CD4-positive, CD25-positive, alpha-beta regulatory T cell (primary cell): ENCODE results near the gene MYO18A. TPM values are rescaled to one million over a fixed set of nuclear protein-coding genes. Genes with fewer than 3 reads are reported as not detected.
"Not testable (repeated sequence)": the region's sequence is repeated elsewhere in the genome, so short reads cannot be mapped to it uniquely, and the experiment has no call there.

Source experiments
- ATAC-seq, 2 donors: fragments of 150-1000 bp; cut with Tn5 transposase; one replicate each; pipeline ENCODE4 v1.10.0; 2021; ENCODE audit warnings: low read depth in 2 of 2, moderate number of reproducible peaks in 2 of 2, moderate library complexity in 1 of 2
- DNase-seq, 3 donors: peaks; one replicate each; pipeline versions ENCODE4 v3.0.0 to v3.0.0-alpha.2; 2012 to 2022; ENCODE audit warnings: mixed read lengths in 1 of 3
- H3K27ac ChIP-seq: one replicate; pipeline ENCODE4 v1.7.0; 2013; ENCODE audit warnings: mild to moderate bottlenecking, low read length; ENCODE audit not compliant: insufficient read depth, poor library complexity, severe bottlenecking
- H3K27me3 ChIP-seq: one replicate; pipeline ENCODE4 v1.7.0; 2013; ENCODE audit warnings: low read length; ENCODE audit not compliant: control insufficient read depth, insufficient read depth
- H3K36me3 ChIP-seq: one replicate; pipeline ENCODE4 v1.7.0; 2013; ENCODE audit warnings: mild to moderate bottlenecking, low read length, moderate library complexity; ENCODE audit not compliant: control insufficient read depth, insufficient read depth
- H3K4me1 ChIP-seq: 2 replicates; pipeline ENCODE4 v1.7.0; 2013; ENCODE audit warnings: mild to moderate bottlenecking, low read length; ENCODE audit not compliant: insufficient read depth, control insufficient read depth, poor library complexity, severe bottlenecking
- H3K4me3 ChIP-seq: one replicate; pipeline ENCODE4 v1.7.0; 2013; ENCODE audit warnings: low read depth, mild to moderate bottlenecking, low read length, moderate library complexity
- H3K9me3 ChIP-seq, 2 experiments: 1 replicate in 1 of 2; 2 replicates in 1 of 2; pipeline ENCODE4 v1.7.0; 2013; ENCODE audit warnings: low read length in 2 of 2, mild to moderate bottlenecking in 1 of 2, moderate library complexity in 1 of 2; ENCODE audit not compliant: control insufficient read depth in 2 of 2
- H3K27ac Mint-ChIP-seq, 3 donors: one replicate each; pipeline ENCODE4 v1.8.0; 2020 to 2022; ENCODE audit warnings: mild to moderate bottlenecking in 3 of 3, mixed read lengths in 3 of 3, moderate library complexity in 2 of 3
- H3K27me3 Mint-ChIP-seq: one replicate; pipeline ENCODE4 v1.8.0; 2022; ENCODE audit warnings: mild to moderate bottlenecking, mixed read lengths
- H3K36me3 Mint-ChIP-seq: one replicate; pipeline ENCODE4 v1.8.0; 2020; ENCODE audit warnings: mixed read lengths
- H3K4me1 Mint-ChIP-seq, 4 donors: one replicate each; pipeline ENCODE4 v1.8.0; 2020 to 2022; ENCODE audit warnings: mixed read lengths in 4 of 4, mild to moderate bottlenecking in 1 of 4
- H3K4me3 Mint-ChIP-seq, 4 donors: one replicate each; pipeline ENCODE4 v1.8.0; 2020 to 2022; ENCODE audit warnings: mild to moderate bottlenecking in 4 of 4, mixed read lengths in 4 of 4, moderate library complexity in 3 of 4
- H3K9me3 Mint-ChIP-seq, 7 donors: one replicate each; pipeline ENCODE4 v1.8.0; 2020 to 2022; ENCODE audit warnings: mixed read lengths in 7 of 7, mild to moderate bottlenecking in 3 of 7, moderate library complexity in 2 of 7
- polyA plus RNA-seq, 4 donors: library from polyadenylated mRNA; unstranded; fragments of 300-500 nt; fragmentation: Illumina TruSeq; gene quantifications; one replicate each; pipeline ENCODE4 v1.2.3, GENCODE V29; 2021
- total RNA-seq: library from RNA; stranded (reverse); gene quantifications from one replicate; pipeline ENCODE4 v1.2.3, GENCODE V29; 2022

The MYO18A gene
- total and polyA plus RNA-seq, 5 donors from 2014 or later = 16.8 to 193 (median 21.0) TPM

DNA sequence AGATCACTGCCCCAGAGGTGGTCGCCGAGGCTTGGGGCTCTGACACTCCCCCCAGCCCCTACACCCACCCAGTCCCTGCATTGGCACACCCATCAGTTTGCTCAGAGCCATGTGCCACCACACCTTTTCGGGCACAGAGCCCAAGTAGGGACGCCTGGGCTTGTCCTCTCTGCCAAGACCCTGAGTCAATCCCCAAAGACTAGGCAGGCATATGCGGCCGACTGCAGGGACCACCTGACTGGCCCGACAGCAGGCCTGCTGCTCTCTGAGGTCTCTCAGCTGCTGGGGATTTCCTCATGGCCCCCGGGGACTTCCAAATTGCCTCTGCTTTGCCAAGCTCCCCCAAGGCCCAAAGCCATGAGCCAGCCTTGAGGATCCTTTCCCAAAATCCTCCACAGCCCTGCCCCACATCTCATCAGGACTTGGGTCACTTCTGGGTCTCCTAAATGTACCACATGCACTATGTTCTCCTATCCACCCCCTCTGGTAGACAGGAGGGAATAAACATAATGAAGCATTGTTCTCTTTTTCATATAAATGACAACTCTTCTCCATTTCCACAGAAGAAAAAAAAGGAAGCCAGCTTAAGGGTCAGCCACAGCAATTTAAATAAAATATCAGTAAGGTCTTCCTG is 30.6 kb downstream of the MYO18A start:
- H3K4me3 ChIP-seq = peak overlapping the region; percentile 59
- no peaks in the 10 kb centered on the region for H3K27me3 Mint-ChIP-seq
- peak overlapping the region in 3 of 4 donors; percentile 71 for H3K4me3 Mint-ChIP-seq
- no peaks in the 10 kb centered on the region for H3K36me3 Mint-ChIP-seq
- H3K36me3 ChIP-seq = no peaks in the 10 kb centered on the region
- peaks cover 13 to 45% (median 18%) of the 10 kb centered on the region in 4 donors for H3K4me1 Mint-ChIP-seq
- ATAC-seq (no peak), DNase-seq (no peak)
- H3K9me3 Mint-ChIP-seq = no peaks in the 10 kb centered on the region
- peaks cover 32% of the 10 kb centered on the region for H3K4me1 ChIP-seq
- no peaks in the 10 kb centered on the region for H3K9me3 ChIP-seq
- H3K27me3 ChIP-seq = no peaks in the 10 kb centered on the region
- peak overlapping the region; percentile 38 to 89 (median 60) for H3K27ac Mint-ChIP-seq
- peak overlapping the region; percentile 79 for H3K27ac ChIP-seq

DNA sequence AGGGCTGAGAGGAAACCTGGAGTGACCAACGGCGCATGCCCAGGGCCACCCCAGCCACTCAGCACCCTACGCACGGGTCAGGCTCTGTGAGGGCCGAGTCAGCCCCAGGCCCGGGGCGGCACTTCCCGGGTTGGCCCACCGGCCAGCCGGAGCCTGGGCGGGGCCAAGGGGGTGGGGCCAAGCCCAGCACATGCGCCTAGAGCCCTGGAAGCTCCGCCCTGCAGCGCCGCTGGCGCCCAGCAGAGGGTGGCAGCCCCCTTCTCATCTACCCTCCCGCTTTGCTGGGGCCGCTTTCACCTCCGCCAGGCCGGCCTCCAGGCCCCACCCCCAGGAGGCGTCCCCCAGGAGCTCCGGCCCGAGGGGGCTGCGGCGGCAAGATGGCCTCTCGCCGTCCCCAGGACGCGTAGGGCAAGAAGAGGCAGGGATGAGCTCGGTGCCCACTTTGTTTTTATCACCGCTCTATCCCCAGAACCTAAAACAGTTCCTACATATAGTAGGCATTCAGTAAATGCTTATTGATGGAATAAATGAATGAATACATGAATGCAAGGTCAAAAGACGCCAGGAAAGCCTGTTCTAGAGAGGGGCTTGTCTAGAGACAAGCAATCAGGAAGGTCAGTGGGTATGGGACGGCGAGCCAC is 31.3 kb downstream of the MYO18A start:
- peak overlapping the region in 2 of 3 donors; percentile 60 to 76 for H3K27ac Mint-ChIP-seq
- Histone ChIP-seq H3K27me3 (no peaks in the 10 kb centered on the region), H3K4me3 (peak overlapping the region; percentile 62), H3K27ac (peak overlapping the region; percentile 79), H3K36me3 (no peaks in the 10 kb centered on the region), H3K9me3 (no peaks in the 10 kb centered on the region), H3K4me1 (peaks cover 27% of the 10 kb centered on the region)
- ATAC-seq (peak; percentile 91 to 95), DNase-seq (peak; percentile 87 to 91 (median 90))
- no peaks in the 10 kb centered on the region for H3K27me3 Mint-ChIP-seq
- H3K9me3 Mint-ChIP-seq = no peaks in the 10 kb centered on the region
- H3K4me1 Mint-ChIP-seq = peaks cover 13 to 39% (median 19%) of the 10 kb centered on the region in 4 donors
- H3K36me3 Mint-ChIP-seq = no peaks in the 10 kb centered on the region
- H3K4me3 Mint-ChIP-seq = peak overlapping the region in 3 of 4 donors; percentile 71 to 78 (median 71)

DNA sequence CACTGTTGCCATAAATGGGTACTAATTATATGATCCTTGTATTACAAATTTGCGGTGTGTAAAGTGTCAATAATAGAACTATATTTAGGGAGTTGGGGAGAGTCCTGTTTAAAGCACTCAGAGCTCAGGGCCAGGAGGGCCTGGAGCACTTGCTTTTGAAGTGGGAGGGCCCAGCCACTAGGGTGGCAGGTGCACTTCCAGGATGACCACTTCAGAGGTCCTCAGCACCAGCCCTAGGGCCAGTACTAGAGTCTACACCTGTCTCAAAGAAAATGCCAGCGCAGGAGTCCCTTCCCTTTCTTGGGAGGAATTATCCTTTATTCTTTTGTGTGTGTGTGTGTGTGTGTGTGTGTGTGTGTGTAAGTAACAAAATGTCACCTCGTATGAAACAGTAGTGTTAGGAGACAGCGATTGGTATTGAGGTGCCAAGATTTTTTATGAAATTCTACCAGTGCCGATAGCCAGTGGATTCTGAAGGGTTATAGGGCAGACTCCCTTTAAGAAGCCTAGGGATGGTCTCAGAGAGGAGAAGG is 31.9 kb downstream of the MYO18A start:
- peak overlapping the region; percentile 79 for H3K27ac ChIP-seq
- H3K27me3 ChIP-seq = no peaks in the 10 kb centered on the region
- no peaks in the 10 kb centered on the region for H3K9me3 ChIP-seq
- H3K27ac Mint-ChIP-seq = peak overlapping the region; percentile 33 to 79 (median 76)
- peak overlapping the region; percentile 44 to 78 (median 71) for H3K4me3 Mint-ChIP-seq
- peaks cover 27% of the 10 kb centered on the region for H3K4me1 ChIP-seq
- no peaks in the 10 kb centered on the region for H3K36me3 Mint-ChIP-seq
- no peaks in the 10 kb centered on the region for H3K27me3 Mint-ChIP-seq
- H3K9me3 Mint-ChIP-seq = no peaks in the 10 kb centered on the region
- DNase-seq = no peak
- no peaks in the 10 kb centered on the region for H3K36me3 ChIP-seq
- ATAC-seq = no peak
- peaks cover 8 to 39% (median 23%) of the 10 kb centered on the region in 4 donors for H3K4me1 Mint-ChIP-seq
- H3K4me3 ChIP-seq = peak overlapping the region; percentile 62

DNA sequence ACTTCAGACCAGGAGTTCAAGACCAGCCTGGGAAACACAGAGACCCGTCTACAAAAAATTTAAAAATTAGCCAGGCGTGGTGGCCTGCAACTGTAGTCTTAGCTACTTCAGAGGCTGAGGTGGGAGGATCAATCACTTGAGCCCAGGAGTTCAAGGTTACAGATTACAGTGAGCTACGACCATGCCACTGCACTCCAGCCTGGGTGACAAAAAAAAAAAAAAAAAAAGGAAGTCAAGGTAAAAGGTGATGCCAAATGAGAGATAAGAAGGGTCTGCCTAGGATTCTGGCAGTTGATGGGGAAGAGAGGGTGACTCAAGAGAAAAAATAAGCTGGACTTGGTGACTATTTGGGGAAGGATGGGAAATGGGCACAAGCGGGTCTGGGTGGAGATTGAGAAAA is 32.5 kb downstream of the MYO18A start:
- Mint-ChIP-seq H3K9me3 (no peaks in the 10 kb centered on the region), H3K27me3 (no peaks in the 10 kb centered on the region), H3K4me1 (peaks cover 7 to 40% (median 23%) of the 10 kb centered on the region in 4 donors), H3K4me3 (peak overlapping the region in 1 of 4 donors; percentile 61), H3K27ac (peak overlapping the region in 1 of 3 donors; percentile 76), H3K36me3 (no peaks in the 10 kb centered on the region)
- Histone ChIP-seq H3K27me3 (no peaks in the 10 kb centered on the region), H3K27ac (no peak overlapping the region), H3K36me3 (no peaks in the 10 kb centered on the region), H3K4me3 (no peak overlapping the region), H3K4me1 (peaks cover 30% of the 10 kb centered on the region), H3K9me3 (no peaks in the 10 kb centered on the region)
- ATAC-seq (no peak), DNase-seq (no peak)

DNA sequence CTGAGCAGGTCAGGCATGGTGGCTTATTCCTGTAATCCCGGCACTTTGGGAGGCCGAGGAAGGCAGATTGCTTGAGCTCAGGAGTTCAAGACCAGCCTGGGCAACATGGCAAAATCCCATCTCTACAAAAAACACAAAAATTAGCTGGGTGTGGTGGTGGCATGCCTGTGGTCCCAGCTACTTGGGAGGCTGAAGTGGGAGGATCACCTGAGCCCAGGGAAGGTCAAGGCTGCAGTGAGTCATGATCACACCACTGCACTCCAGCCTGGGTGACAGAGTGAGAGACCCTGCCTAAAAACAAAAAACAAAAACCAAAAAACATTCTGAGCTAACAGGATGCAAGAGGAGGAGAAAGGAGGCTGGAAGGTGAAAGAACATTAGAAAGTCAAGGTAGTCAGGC is 33.0 kb downstream of the MYO18A start:
- not testable (repeated sequence) for H3K4me3 ChIP-seq, H3K9me3 ChIP-seq, H3K9me3 Mint-ChIP-seq, H3K27me3 Mint-ChIP-seq, H3K36me3 ChIP-seq, H3K27me3 ChIP-seq, H3K27ac ChIP-seq, H3K36me3 Mint-ChIP-seq, ATAC-seq, DNase-seq
- Mint-ChIP-seq H3K4me1 (peaks cover 7 to 43% (median 23%) of the 10 kb centered on the region in 4 donors), H3K27ac (peak overlapping the region in 1 of 3 donors; percentile 76), H3K4me3 (peak overlapping the region in 1 of 4 donors; percentile 61)
- peaks cover 34% of the 10 kb centered on the region for H3K4me1 ChIP-seq

DNA sequence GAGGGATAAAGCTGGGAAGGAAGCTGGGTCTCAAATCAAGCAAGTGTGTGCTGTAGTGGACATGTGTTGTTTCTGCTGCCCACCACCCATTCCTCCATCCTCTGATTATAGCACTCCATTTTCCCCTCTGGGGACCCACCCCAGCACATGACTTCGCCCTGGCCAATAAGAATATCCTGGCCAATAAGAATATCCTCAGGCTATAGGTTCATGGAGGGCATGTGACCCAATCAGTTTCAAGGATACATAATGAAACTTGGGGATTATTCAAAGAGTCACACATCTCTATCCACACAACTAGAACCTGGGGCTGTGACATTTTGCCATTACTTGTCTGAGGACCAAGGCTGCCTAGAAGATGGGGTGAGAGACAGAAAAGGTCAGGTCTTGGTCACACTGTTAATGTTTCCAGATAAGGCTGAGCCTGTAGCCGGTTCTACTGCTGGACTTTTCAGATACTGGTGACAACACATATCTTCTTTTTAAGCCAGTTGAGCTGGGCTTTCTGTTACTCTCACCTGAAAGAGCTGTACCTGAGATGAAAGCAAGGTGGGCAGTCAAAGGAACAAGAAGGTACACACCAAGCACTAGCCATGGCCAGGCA is 33.7 kb downstream of the MYO18A start:
- Histone ChIP-seq H3K9me3 (no peaks in the 10 kb centered on the region), H3K4me3 (no peak overlapping the region), H3K36me3 (no peaks in the 10 kb centered on the region), H3K27me3 (no peaks in the 10 kb centered on the region), H3K4me1 (peaks cover 42% of the 10 kb centered on the region), H3K27ac (no peak overlapping the region)
- H3K4me3 Mint-ChIP-seq = peak overlapping the region in 2 of 4 donors; percentile 19 to 50
- H3K36me3 Mint-ChIP-seq = no peaks in the 10 kb centered on the region
- peaks cover 7 to 50% (median 21%) of the 10 kb centered on the region in 4 donors for H3K4me1 Mint-ChIP-seq
- no peaks in the 10 kb centered on the region for H3K9me3 Mint-ChIP-seq
- ATAC-seq (no peak), DNase-seq (no peak)
- no peaks in the 10 kb centered on the region for H3K27me3 Mint-ChIP-seq
- peak overlapping the region in 1 of 3 donors; percentile 63 for H3K27ac Mint-ChIP-seq

DNA sequence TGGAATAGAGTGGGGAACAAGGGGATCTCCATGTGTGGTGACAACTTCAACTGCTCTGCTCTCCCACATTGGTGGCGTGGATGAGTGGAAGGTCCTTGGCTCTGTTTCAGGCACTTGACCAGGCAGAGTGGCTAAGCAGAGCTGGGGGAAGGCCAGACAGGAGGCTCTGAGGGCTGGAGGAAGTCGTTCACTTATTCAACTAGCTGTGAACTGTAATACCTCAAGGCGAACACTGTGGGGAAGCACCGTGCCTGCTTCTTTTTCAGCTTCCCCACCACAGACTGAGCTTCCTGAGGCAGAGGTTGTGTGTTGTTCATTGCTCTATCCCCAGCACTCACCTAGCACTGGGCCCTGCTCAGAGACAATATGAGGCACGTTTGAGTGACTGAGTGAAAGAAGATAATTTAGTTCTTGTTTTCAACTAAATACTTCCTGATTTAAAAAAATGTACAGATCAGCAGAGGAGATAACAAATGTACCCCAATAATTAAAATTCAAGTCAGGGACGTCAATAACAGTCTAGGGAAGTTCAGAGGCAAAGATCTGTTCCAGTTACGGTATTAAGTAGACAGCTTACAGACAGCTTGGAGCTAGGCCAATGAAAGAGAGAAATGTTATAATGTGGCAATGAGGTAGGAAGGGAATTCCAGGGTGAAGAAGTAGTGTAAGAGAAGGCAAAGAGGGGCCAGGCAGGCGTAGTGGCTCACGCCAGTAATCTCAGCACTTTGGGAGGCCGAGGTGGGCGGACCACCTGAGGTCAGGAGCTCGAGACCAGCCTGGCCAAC is 34.7 kb downstream of the MYO18A start:
- ATAC-seq (peak; percentile 62 to 63), DNase-seq (peak; percentile 49 to 89 (median 76))
- Histone ChIP-seq H3K4me3 (peak overlapping the region; percentile 32), H3K4me1 (peaks cover 52% of the 10 kb centered on the region), H3K36me3 (no peaks in the 10 kb centered on the region), H3K27ac (peak overlapping the region; percentile 54), H3K9me3 (no peaks in the 10 kb centered on the region), H3K27me3 (no peaks in the 10 kb centered on the region)
- H3K4me3 Mint-ChIP-seq = peak overlapping the region; percentile 39 to 81 (median 72)
- no peaks in the 10 kb centered on the region for H3K36me3 Mint-ChIP-seq
- H3K9me3 Mint-ChIP-seq = no peaks in the 10 kb centered on the region
- no peaks in the 10 kb centered on the region for H3K27me3 Mint-ChIP-seq
- H3K27ac Mint-ChIP-seq = peak overlapping the region; percentile 2 to 89 (median 67)
- peaks cover 15 to 59% (median 30%) of the 10 kb centered on the region in 4 donors for H3K4me1 Mint-ChIP-seq
